H1 (cell line): Measurements from ENCODE around the gene RAD51B. TPM values are rescaled to one million over a fixed set of nuclear protein-coding genes. Genes with fewer than 3 reads are reported as not detected.

Experiments used
- CTCF ChIA-PET: fragments of 300-600 bp; sonication (Branson Sonifier 250); formaldehyde crosslinking; loops from one replicate; lab custom pipeline; 2021; ENCODE audit not compliant: partially characterized antibody; lab: Charles Lee
- POLR2A ChIA-PET: fragments of 300-600 bp; sonication (Branson Sonifier 250); formaldehyde crosslinking; loops from one replicate; lab custom pipeline; 2021; ENCODE audit warnings: inconsistent platforms; ENCODE audit not compliant: partially characterized antibody; lab: Charles Lee
- DNase-seq, 2 experiments: peaks; one replicate each; pipeline versions ENCODE4 v3.0.0 to v3.0.0-alpha.2; 2010 to 2022; ENCODE audit warnings: low spot score in 2 of 2, low read depth in 1 of 2, mixed read lengths in 1 of 2
- FAIRE-seq: peaks from 2 replicates; lab custom pipeline; 2011; peaks lifted over from hg19 to GRCh38; lab: Jason Lieb, UNC
- H2AFZ ChIP-seq: 2 replicates; pipeline ENCODE4 v1.8.1; 2012; ENCODE audit warnings: low read length, inconsistent platforms
- H2AK5ac ChIP-seq: 2 replicates; pipeline ENCODE4 v1.6.1; 2013; ENCODE audit warnings: low read depth, low read length
- H2BK120ac ChIP-seq: replicated peaks from 2 replicates; pipeline ENCODE3; 2013; ENCODE audit warnings: low read depth, low read length, inconsistent platforms
- H2BK12ac ChIP-seq: 2 replicates; pipeline ENCODE4 v1.6.1; 2013; ENCODE audit warnings: low read depth, low read length
- H2BK15ac ChIP-seq: 2 replicates; pipeline ENCODE4 v1.6.1; 2013; ENCODE audit warnings: low read length
- H2BK20ac ChIP-seq: 2 replicates; pipeline ENCODE4 v1.6.1; 2013; ENCODE audit warnings: low read length
- H2BK5ac ChIP-seq: 2 replicates; pipeline ENCODE4 v1.6.1; 2013; ENCODE audit warnings: low read depth, low read length
- H3K14ac ChIP-seq: 2 replicates; pipeline ENCODE4 v1.6.1; 2013; ENCODE audit warnings: inconsistent platforms; ENCODE audit not compliant: insufficient read length
- H3K18ac ChIP-seq: 2 replicates; pipeline ENCODE4 v1.6.1; 2013; ENCODE audit warnings: low read length; ENCODE audit errors: extremely low read depth
- H3K23ac ChIP-seq: 2 replicates; pipeline ENCODE4 v1.6.1; 2013; ENCODE audit warnings: inconsistent platforms; ENCODE audit not compliant: insufficient read length
- H3K23me2 ChIP-seq: 2 replicates; pipeline ENCODE4 v1.6.1; 2013; ENCODE audit warnings: low read depth, low read length
- H3K27ac ChIP-seq: 2 replicates; pipeline ENCODE4 v1.6.1; 2011; ENCODE audit warnings: low read depth, low read length, inconsistent platforms
- H3K27me3 ChIP-seq, 4 experiments: replicated peaks in 1 of 4; 1 replicate in 1 of 4; 2 replicates in 3 of 4; pipeline versions ENCODE4 v1.6.1 to v1.8.1; 2011 to 2013; ENCODE audit warnings: low read length in 3 of 4, mild to moderate bottlenecking in 3 of 4, inconsistent platforms in 2 of 4, mixed read lengths in 2 of 4, moderate library complexity in 1 of 4; ENCODE audit not compliant: control insufficient read depth in 3 of 4, insufficient read depth in 3 of 4; ENCODE audit errors: extremely low read depth in 1 of 4
- H3K36me3 ChIP-seq, 4 experiments: 2 replicates each; pipeline versions ENCODE4 v1.6.1 to v1.8.1; 2011 to 2013; ENCODE audit warnings: mild to moderate bottlenecking in 4 of 4, low read length in 3 of 4, moderate library complexity in 2 of 4, control low read depth in 1 of 4, inconsistent platforms in 1 of 4; ENCODE audit not compliant: insufficient read depth in 4 of 4, control insufficient read depth in 2 of 4
- H3K4ac ChIP-seq: replicated peaks from 2 replicates; pipeline ENCODE3; 2013; ENCODE audit warnings: low read length, low read depth, mixed read lengths, inconsistent platforms; ENCODE audit not compliant: insufficient read length
- H3K4me1 ChIP-seq, 4 experiments: replicated peaks in 1 of 4; 1 replicate in 1 of 4; 2 replicates in 3 of 4; pipeline versions ENCODE4 v1.6.1 to v1.8.1; 2011 to 2013; ENCODE audit warnings: low read length in 3 of 4, inconsistent platforms in 2 of 4, mixed read lengths in 1 of 4; ENCODE audit not compliant: insufficient read depth in 4 of 4, control insufficient read depth in 3 of 4
- H3K4me2 ChIP-seq, 2 experiments: 2 replicates each; pipeline versions ENCODE4 v1.6.1 to v1.8.1; 2011 to 2013; ENCODE audit warnings: low read depth in 2 of 2, low read length in 2 of 2, control low read depth in 1 of 2, inconsistent platforms in 1 of 2, mild to moderate bottlenecking in 1 of 2; ENCODE audit not compliant: insufficient read depth in 1 of 2
- H3K4me3 ChIP-seq, 4 experiments: fragments of 200-600, 300-600 bp in 1 of 4; sonication (generic), shearing (Covaris generic), sonication (Bioruptor Twin) in 1 of 4; 2 replicates each; pipeline versions ENCODE4 v1.5.1 to v1.8.1; 2011 to 2016; ENCODE audit warnings: low read length in 4 of 4, low read depth in 3 of 4, control low read depth in 2 of 4, inconsistent platforms in 2 of 4, mild to moderate bottlenecking in 2 of 4, mixed read lengths in 1 of 4, moderate library complexity in 1 of 4; ENCODE audit not compliant: insufficient read depth in 2 of 4; ENCODE audit errors: extremely low read depth in 1 of 4
- H3K56ac ChIP-seq: replicated peaks from 2 replicates; pipeline ENCODE3; 2013; ENCODE audit warnings: low read depth, mild to moderate bottlenecking, mixed read lengths, low read length, inconsistent platforms; ENCODE audit not compliant: insufficient read length
- H3K79me1 ChIP-seq: 2 replicates; pipeline ENCODE4 v1.6.1; 2013; ENCODE audit warnings: low read depth, low read length, control low read depth
- H3K79me2 ChIP-seq, 2 experiments: 2 replicates each; pipeline versions ENCODE4 v1.6.1 to v1.8.1; 2012 to 2013; ENCODE audit warnings: low read length in 2 of 2, mild to moderate bottlenecking in 2 of 2, inconsistent platforms in 1 of 2; ENCODE audit not compliant: insufficient read depth in 2 of 2, control insufficient read depth in 1 of 2
- H3K9ac ChIP-seq, 4 experiments: replicated peaks in 1 of 4; 1 replicate in 1 of 4; 2 replicates in 3 of 4; pipeline versions ENCODE4 v1.6.1 to v1.8.1; 2011 to 2013; ENCODE audit warnings: low read depth in 3 of 4, low read length in 3 of 4, control low read depth in 2 of 4, mild to moderate bottlenecking in 2 of 4, moderate library complexity in 2 of 4, inconsistent platforms in 1 of 4; ENCODE audit errors: extremely low read depth in 1 of 4
- H3K9me3 ChIP-seq, 2 experiments: 2 replicates each; pipeline versions ENCODE4 v1.6.1 to v1.8.1; 2012 to 2013; ENCODE audit warnings: mild to moderate bottlenecking in 2 of 2, moderate library complexity in 2 of 2, control low read depth in 1 of 2, inconsistent platforms in 1 of 2, low read depth in 1 of 2, low read length in 1 of 2, mixed read lengths in 1 of 2; ENCODE audit not compliant: insufficient read depth in 2 of 2
- H4K20me1 ChIP-seq, 2 experiments: replicated peaks in 1 of 2; 2 replicates each; pipeline versions ENCODE3 to v1.8.1; 2011 to 2013; ENCODE audit warnings: inconsistent platforms in 2 of 2, low read length in 2 of 2, mild to moderate bottlenecking in 1 of 2; ENCODE audit not compliant: insufficient read depth in 2 of 2, control insufficient read depth in 1 of 2
- H4K5ac ChIP-seq: 2 replicates; pipeline ENCODE4 v1.6.1; 2013; ENCODE audit warnings: low read length, low read depth, mixed read lengths, inconsistent platforms; ENCODE audit not compliant: insufficient read length
- H4K8ac ChIP-seq: 2 replicates; pipeline ENCODE4 v1.8.0; 2013; ENCODE audit warnings: mild to moderate bottlenecking, moderate library complexity, low read length, inconsistent platforms; ENCODE audit not compliant: insufficient read depth; ENCODE audit errors: extremely low read depth
- H4K91ac ChIP-seq: replicated peaks from 2 replicates; pipeline ENCODE3; 2013; ENCODE audit warnings: low read length, mixed read lengths, inconsistent platforms; ENCODE audit not compliant: insufficient read length
- KDM5A ChIP-seq: fragments of 200-600 bp; IDR thresholded peaks from 2 replicates; pipeline ENCODE4 v1.7.1; 2012; ENCODE audit warnings: mild to moderate bottlenecking, low read length, inconsistent platforms, mixed read lengths
- NANOG ChIP-seq: IDR thresholded peaks from 2 replicates; pipeline ENCODE4 v1.6.1; 2011; ENCODE audit warnings: low read length, low read depth, mild to moderate bottlenecking, inconsistent platforms; ENCODE audit not compliant: insufficient read depth, poor library complexity, severe bottlenecking
- POU5F1 ChIP-seq: IDR thresholded peaks from 2 replicates; pipeline ENCODE4 v1.6.1; 2011; ENCODE audit warnings: low read depth, mild to moderate bottlenecking, low read length, moderate library complexity
- TEAD4 ChIP-seq: IDR thresholded peaks from 2 replicates; pipeline ENCODE4 v1.6.1; 2012; ENCODE audit warnings: low read depth, low read length, inconsistent platforms, mixed read lengths
- WGBS, 2 experiments: shearing (Covaris generic) in 1 of 2; methylation state at CpG; one replicate each; pipeline versions ENCODE4 v1.1.6 to v1.1.7; 2013 to 2015; ENCODE audit warnings: low lambda C conversion rate in 2 of 2, mixed read lengths in 2 of 2, inconsistent platforms in 1 of 2, low coverage in 1 of 2, missing lambda C conversion rate in 1 of 2; ENCODE audit not compliant: insufficient replicate concordance in 2 of 2, insufficient coverage in 1 of 2, insufficient read length in 1 of 2; ENCODE audit errors: extremely low coverage in 1 of 2, missing lambda C conversion rate in 1 of 2; 5-methylcytosine and 5-hydroxymethylcytosine counted together
- polyA plus RNA-seq, 7 experiments: library from polyadenylated mRNA; depleted of rRNA in 3 of 7; stranded (reverse) in 5 of 7; unstranded in 2 of 7; fragments of >200 nt in 5 of 7; fragments of 200-250 nt in 2 of 7; gene quantifications; 1 replicate in 5 of 7; 2 replicates in 1 of 7; 4 replicates in 1 of 7; pipeline versions ENCODE4 v1.2.1 to v1.2.3, GENCODE V29; 2011 to 2013; ENCODE audit warnings: missing spikeins in 2 of 7, mixed read lengths in 2 of 7
- total RNA-seq: library from RNA; stranded (reverse); fragmentation: NEBNext Ultra II Directional; extraction: Animal tissue kit (Norgen Biotek cat#: 25700); gene quantifications from 2 replicates; pipeline ENCODE4 v1.2.1, GENCODE V29; 2021

The RAD51B gene
- total and polyA plus RNA-seq, 2 of the 8 experiments (the other 6 are each of a cell fraction or from before 2014, with no cell fraction given): 3.9 to 14.9 TPM

DNA sequence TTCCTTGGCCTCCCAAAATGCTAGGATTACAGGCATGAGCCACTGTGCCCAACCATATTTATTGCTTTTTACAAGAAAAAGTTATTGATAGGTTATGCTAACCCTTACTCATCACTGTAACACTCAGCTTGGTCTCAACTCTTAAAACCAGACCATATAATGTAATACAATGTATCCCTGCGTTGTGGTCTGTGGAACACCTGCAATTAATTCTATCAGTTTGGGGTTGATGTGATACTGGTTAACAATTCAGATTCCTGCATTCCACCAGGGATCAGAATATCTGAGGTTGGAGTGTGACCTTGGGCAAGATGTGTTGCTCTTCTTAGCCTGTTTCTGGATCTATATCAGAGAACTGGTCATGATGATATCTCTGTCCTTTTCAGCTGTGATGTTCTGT, 419.0 kb downstream of the RAD51B start:
- Histone ChIP-seq H3K56ac (no peak overlapping the region), H4K5ac (no peak overlapping the region), H3K79me2 (no peaks in the 10 kb centered on the region), H2BK12ac (no peak overlapping the region), H3K36me3 (no peaks in the 10 kb centered on the region), H4K20me1 (no peaks in the 10 kb centered on the region), H3K4me2 (no peak overlapping the region), H3K4me3 (no peak overlapping the region), H3K4me1 (peaks cover 0 to 2% (median 0%) of the 10 kb centered on the region in 4 experiments; a peak in 2 of 7 replicates), H2AK5ac (no peak overlapping the region), H4K8ac (no peak overlapping the region), H3K4ac (no peak overlapping the region), H2BK5ac (no peak overlapping the region), H3K9ac (no peak overlapping the region), H3K18ac (no peak overlapping the region), H3K9me3 (no peaks in the 10 kb centered on the region; a peak in 1 of 4 replicates), H3K27ac (no peak overlapping the region), H4K91ac (no peak overlapping the region), H3K27me3 (no peaks in the 10 kb centered on the region), H3K14ac (no peak overlapping the region), H3K79me1 (no peaks in the 10 kb centered on the region), H2BK20ac (no peak overlapping the region), H3K23me2 (no peaks in the 10 kb centered on the region), H2AFZ (no peak overlapping the region), H2BK15ac (no peak overlapping the region), H3K23ac (no peak overlapping the region), H2BK120ac (no peak overlapping the region)
- ChIA-PET CTCF (interaction anchor here (0.7 to 2.5 kb wide), 4 partner anchors 9 to 577 kb away, joined by 3 to 6 read pairs (median 6); no protein-coding TSS in a partner anchor), POLR2A (interaction anchor here (2.0 kb wide), 1 partner anchor 12 kb away, joined by 5 read pairs; no protein-coding TSS in a partner anchor)
- WGBS, 2 experiments: 89% methylated on average over 1 of the region's 1 CpG; no CpG with 5 or more reads in 1 of the 2 experiments
- DNase-seq (no peak), FAIRE-seq (no peak)
- TF ChIP-seq NANOG (no peak), TEAD4 (no peak), KDM5A (no peak), POU5F1 (no peak)
